SK-N-SH (cell line): ENCODE measurements around the gene SKIL. TPM values are rescaled to one million over a fixed set of nuclear protein-coding genes. Genes with fewer than 3 reads are reported as not detected.

ENCODE experiments used
- CTCF ChIA-PET: fragments of 300-600, 350-600 bp; formaldehyde crosslinking; extraction: SDS; loops from one replicate; lab custom pipeline; 2021; lab: Yijun Ruan, JAX
- POLR2A ChIA-PET: fragments of 350-600 bp; sonication (Branson Sonifier 250); formaldehyde crosslinking; extraction: SDS; loops from one replicate; lab custom pipeline; 2020; ENCODE audit warnings: antibody characterized with exemption, inconsistent platforms; lab: Yijun Ruan, JAX
- DNase-seq: peaks from one replicate; pipeline ENCODE4 v3.0.0; 2012
- H2AFZ ChIP-seq: fragments of 200-600 bp; sonication (generic); 2 replicates; pipeline ENCODE4 v1.8.1; 2016; ENCODE audit warnings: antibody characterized with exemption, mild to moderate bottlenecking, low read depth
- H3F3A ChIP-seq: fragments of 200-600 bp; sonication (generic); replicated peaks from 2 replicates; pipeline ENCODE3; 2016; ENCODE audit warnings: antibody characterized with exemption, mild to moderate bottlenecking; ENCODE audit not compliant: insufficient read depth
- H3K27ac ChIP-seq, 2 experiments: fragments of 200-500 bp in 1 of 2; fragments of 200-600 bp in 1 of 2; sonication (Bioruptor generic) in 1 of 2; sonication (generic), shearing (Covaris generic) in 1 of 2; 2 replicates each; pipeline versions ENCODE4 v1.5.1 to v1.6.1; 2014 to 2016; ENCODE audit warnings: low read depth in 2 of 2, inconsistent platforms in 1 of 2, low read length in 1 of 2, mild to moderate bottlenecking in 1 of 2, mixed read lengths in 1 of 2
- H3K27me3 ChIP-seq: fragments of 200-600 bp; sonication (generic), shearing (Covaris generic); 2 replicates; pipeline ENCODE4 v1.6.1; 2016; ENCODE audit warnings: mixed run types; ENCODE audit not compliant: insufficient read depth
- H3K36me3 ChIP-seq, 2 experiments: fragments of 200-500 bp in 1 of 2; fragments of 200-600 bp in 1 of 2; sonication (Bioruptor generic) in 1 of 2; sonication (generic) in 1 of 2; replicated peaks in 1 of 2; 2 replicates each; pipeline versions ENCODE3 to v1.5.1; 2014 to 2016; ENCODE audit warnings: low read length in 1 of 2, mild to moderate bottlenecking in 1 of 2; ENCODE audit not compliant: insufficient read depth in 2 of 2, control insufficient read depth in 1 of 2
- H3K4me1 ChIP-seq, 2 experiments: fragments of 200-500 bp in 1 of 2; fragments of 200-600 bp in 1 of 2; sonication (Bioruptor generic) in 1 of 2; sonication (generic), shearing (Covaris generic) in 1 of 2; 2 replicates each; pipeline versions ENCODE4 v1.5.1 to v1.6.1; 2014 to 2016; ENCODE audit warnings: low read depth in 1 of 2, low read length in 1 of 2, mixed run types in 1 of 2; ENCODE audit not compliant: insufficient read depth in 2 of 2, control insufficient read depth in 1 of 2
- H3K4me2 ChIP-seq: fragments of 200-600 bp; sonication (generic), shearing (Covaris generic); 2 replicates; pipeline ENCODE4 v1.6.1; 2017; ENCODE audit warnings: mixed run types
- H3K4me3 ChIP-seq, 2 experiments: fragments of 200-500 bp in 1 of 2; fragments of 200-600 bp in 1 of 2; sonication (Bioruptor generic) in 1 of 2; sonication (generic), shearing (Covaris generic) in 1 of 2; 2 replicates each; pipeline versions ENCODE4 v1.5.1 to v1.8.1; 2014 to 2016; ENCODE audit warnings: low read depth in 2 of 2, inconsistent platforms in 1 of 2, low read length in 1 of 2, mild to moderate bottlenecking in 1 of 2, mixed read lengths in 1 of 2, moderate library complexity in 1 of 2
- H3K79me2 ChIP-seq: fragments of 200-600 bp; sonication (generic); 2 replicates; pipeline ENCODE4 v1.8.1; 2017; ENCODE audit warnings: mild to moderate bottlenecking; ENCODE audit not compliant: insufficient read depth
- H3K9ac ChIP-seq: fragments of 200-600 bp; sonication (generic); 2 replicates; pipeline ENCODE4 v1.6.1; 2017; ENCODE audit warnings: mixed run types
- H3K9me2 ChIP-seq: fragments of 200-600 bp; sonication (generic); 2 replicates; pipeline ENCODE4 v1.6.1; 2017; ENCODE audit warnings: mixed run types
- H3K9me3 ChIP-seq: fragments of 200-600 bp; sonication (generic); 2 replicates; pipeline ENCODE4 v1.6.1; 2017; ENCODE audit warnings: mixed run types, mild to moderate bottlenecking, moderate library complexity
- H4K20me1 ChIP-seq: fragments of 200-600 bp; sonication (generic); 2 replicates; pipeline ENCODE4 v1.6.1; 2017; ENCODE audit warnings: mild to moderate bottlenecking, mixed run types; ENCODE audit not compliant: insufficient read depth
- CHD2 ChIP-seq: fragments of 150-350 bp; IDR thresholded peaks from 2 replicates; pipeline ENCODE4 v1.6.1; 2018; ENCODE audit warnings: low read length; ENCODE audit not compliant: partially characterized antibody
- EP300 ChIP-seq, 2 experiments: IDR thresholded peaks; 2 replicates each; pipeline versions ENCODE4 v1.4.0 to v1.6.1; 2012; ENCODE audit warnings: borderline replicate concordance in 1 of 2, low read depth in 1 of 2, low read length in 1 of 2
- FOSL2 ChIP-seq: IDR thresholded peaks from 2 replicates; pipeline ENCODE4 v1.4.0; 2012; ENCODE audit warnings: low read depth, mild to moderate bottlenecking, moderate library complexity, borderline replicate concordance
- FOXJ3 ChIP-seq: sonication (generic); formaldehyde crosslinking; IDR thresholded peaks from 2 replicates; pipeline ENCODE4 v1.5.1; 2020; ENCODE audit warnings: mild to moderate bottlenecking, missing genetic modification reagents
- FOXM1 ChIP-seq: IDR thresholded peaks from 2 replicates; pipeline ENCODE4 v1.4.0; 2012; ENCODE audit warnings: low read depth, mild to moderate bottlenecking
- GABPA ChIP-seq: IDR thresholded peaks from 2 replicates; pipeline ENCODE4 v1.4.0; 2012; ENCODE audit warnings: low read depth, mild to moderate bottlenecking
- MEF2A ChIP-seq: IDR thresholded peaks from 2 replicates; pipeline ENCODE4 v1.4.0; 2012; ENCODE audit warnings: low read depth, borderline replicate concordance
- RFX5 ChIP-seq: IDR thresholded peaks from 2 replicates; pipeline ENCODE4 v1.6.1; 2012; ENCODE audit warnings: mild to moderate bottlenecking, improper control_type of control experiment, low read length
- TCF12 ChIP-seq: IDR thresholded peaks from 2 replicates; pipeline ENCODE4 v1.4.0; 2012
- TEAD4 ChIP-seq: IDR thresholded peaks from 2 replicates; pipeline ENCODE4 v1.4.0; 2012; ENCODE audit warnings: mild to moderate bottlenecking, borderline replicate concordance; ENCODE audit not compliant: insufficient read depth
- YY1 ChIP-seq: IDR thresholded peaks from 2 replicates; pipeline ENCODE4 v1.4.0; 2012; ENCODE audit warnings: low read depth, mild to moderate bottlenecking
- WGBS: methylation state at CpG from one replicate; pipeline ENCODE4 v1.1.6; 2017; ENCODE audit warnings: low lambda C conversion rate; 5-methylcytosine and 5-hydroxymethylcytosine counted together
- polyA plus RNA-seq, 3 experiments: library from polyadenylated mRNA; depleted of rRNA; stranded (reverse); fragments of >200 nt; gene quantifications; 2 replicates each; pipeline ENCODE4 v1.2.3, GENCODE V29; 2012
- TF ChIP-seq, protein P1 (sequence below): fragments of 200-600 bp; sonication (generic); IDR thresholded peaks from 2 replicates; pipeline ENCODE4 v1.6.1; 2017; ENCODE audit warnings: antibody characterized with exemption, mild to moderate bottlenecking, moderate library complexity
- TF ChIP-seq, protein P2 (sequence below): fragments of 150-350 bp; IDR thresholded peaks from 2 replicates; pipeline ENCODE4 v1.6.1; 2016; ENCODE audit warnings: mild to moderate bottlenecking, low read depth, low read length
- TF ChIP-seq, protein P3 (sequence below): IDR thresholded peaks from 2 replicates; pipeline ENCODE4 v1.4.0; 2012; ENCODE audit warnings: low read depth, borderline replicate concordance
- TF ChIP-seq, protein P4 (sequence below): IDR thresholded peaks from 2 replicates; pipeline ENCODE4; 2012

The SKIL gene
- polyA plus RNA-seq, 1 of the 3 experiments (the other 2 are of a cell fraction) = 3.9 TPM

DNA sequence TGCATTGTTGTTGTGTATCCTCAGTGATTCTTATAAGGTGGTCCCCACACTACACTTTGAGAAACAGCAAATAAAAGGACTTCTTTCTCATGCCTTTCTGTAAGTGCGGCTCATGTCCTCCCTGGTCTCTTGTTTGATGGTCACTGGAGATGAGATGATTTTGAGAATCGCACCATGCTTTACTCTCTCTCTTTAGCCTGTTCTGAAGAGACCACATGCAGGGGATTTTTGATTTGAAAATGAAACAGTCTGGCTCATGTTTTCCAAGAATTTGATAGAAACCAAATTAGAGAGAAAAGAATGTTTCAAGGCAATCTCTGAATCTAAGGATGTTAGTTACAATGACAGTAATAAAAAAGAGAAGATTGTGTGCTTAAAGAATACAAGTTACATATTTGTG is 79.2 kb downstream of the SKIL start:
- no peaks in the 10 kb centered on the region for H3K36me3 ChIP-seq
- H3K27ac ChIP-seq = no peak overlapping the region
- no peak for DNase-seq
- 98% methylated on average over 2 of the region's 2 CpGs for WGBS
- CTCF ChIA-PET = no interaction called here
- POLR2A ChIA-PET = no interaction called here
- H3K27me3 ChIP-seq = no peaks in the 10 kb centered on the region
- H3K9ac ChIP-seq = no peak overlapping the region
- TF ChIP-seq, protein P1, sequence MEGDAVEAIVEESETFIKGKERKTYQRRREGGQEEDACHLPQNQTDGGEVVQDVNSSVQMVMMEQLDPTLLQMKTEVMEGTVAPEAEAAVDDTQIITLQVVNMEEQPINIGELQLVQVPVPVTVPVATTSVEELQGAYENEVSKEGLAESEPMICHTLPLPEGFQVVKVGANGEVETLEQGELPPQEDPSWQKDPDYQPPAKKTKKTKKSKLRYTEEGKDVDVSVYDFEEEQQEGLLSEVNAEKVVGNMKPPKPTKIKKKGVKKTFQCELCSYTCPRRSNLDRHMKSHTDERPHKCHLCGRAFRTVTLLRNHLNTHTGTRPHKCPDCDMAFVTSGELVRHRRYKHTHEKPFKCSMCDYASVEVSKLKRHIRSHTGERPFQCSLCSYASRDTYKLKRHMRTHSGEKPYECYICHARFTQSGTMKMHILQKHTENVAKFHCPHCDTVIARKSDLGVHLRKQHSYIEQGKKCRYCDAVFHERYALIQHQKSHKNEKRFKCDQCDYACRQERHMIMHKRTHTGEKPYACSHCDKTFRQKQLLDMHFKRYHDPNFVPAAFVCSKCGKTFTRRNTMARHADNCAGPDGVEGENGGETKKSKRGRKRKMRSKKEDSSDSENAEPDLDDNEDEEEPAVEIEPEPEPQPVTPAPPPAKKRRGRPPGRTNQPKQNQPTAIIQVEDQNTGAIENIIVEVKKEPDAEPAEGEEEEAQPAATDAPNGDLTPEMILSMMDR = no peak
- TF ChIP-seq CHD2 (no peak), YY1 (no peak), TEAD4 (no peak), FOXJ3 (CRISPR knock-in tag) (no peak), FOSL2 (no peak), TCF12 (no peak), FOXM1 (no peak), GABPA (no peak), RFX5 (no peak), MEF2A (no peak), EP300 (IDR thresholded peaks at IDR 0.05; ENCODE audit: borderline replicate concordance in 1 of 2, low read depth in 1 of 2, low read length in 1 of 2) (no peak)
- TF ChIP-seq, protein P2, sequence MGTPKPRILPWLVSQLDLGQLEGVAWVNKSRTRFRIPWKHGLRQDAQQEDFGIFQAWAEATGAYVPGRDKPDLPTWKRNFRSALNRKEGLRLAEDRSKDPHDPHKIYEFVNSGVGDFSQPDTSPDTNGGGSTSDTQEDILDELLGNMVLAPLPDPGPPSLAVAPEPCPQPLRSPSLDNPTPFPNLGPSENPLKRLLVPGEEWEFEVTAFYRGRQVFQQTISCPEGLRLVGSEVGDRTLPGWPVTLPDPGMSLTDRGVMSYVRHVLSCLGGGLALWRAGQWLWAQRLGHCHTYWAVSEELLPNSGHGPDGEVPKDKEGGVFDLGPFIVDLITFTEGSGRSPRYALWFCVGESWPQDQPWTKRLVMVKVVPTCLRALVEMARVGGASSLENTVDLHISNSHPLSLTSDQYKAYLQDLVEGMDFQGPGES = no peak
- TF ChIP-seq, protein P3, sequence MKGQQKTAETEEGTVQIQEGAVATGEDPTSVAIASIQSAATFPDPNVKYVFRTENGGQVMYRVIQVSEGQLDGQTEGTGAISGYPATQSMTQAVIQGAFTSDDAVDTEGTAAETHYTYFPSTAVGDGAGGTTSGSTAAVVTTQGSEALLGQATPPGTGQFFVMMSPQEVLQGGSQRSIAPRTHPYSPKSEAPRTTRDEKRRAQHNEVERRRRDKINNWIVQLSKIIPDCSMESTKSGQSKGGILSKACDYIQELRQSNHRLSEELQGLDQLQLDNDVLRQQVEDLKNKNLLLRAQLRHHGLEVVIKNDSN = no peak
- TF ChIP-seq, protein P4, sequence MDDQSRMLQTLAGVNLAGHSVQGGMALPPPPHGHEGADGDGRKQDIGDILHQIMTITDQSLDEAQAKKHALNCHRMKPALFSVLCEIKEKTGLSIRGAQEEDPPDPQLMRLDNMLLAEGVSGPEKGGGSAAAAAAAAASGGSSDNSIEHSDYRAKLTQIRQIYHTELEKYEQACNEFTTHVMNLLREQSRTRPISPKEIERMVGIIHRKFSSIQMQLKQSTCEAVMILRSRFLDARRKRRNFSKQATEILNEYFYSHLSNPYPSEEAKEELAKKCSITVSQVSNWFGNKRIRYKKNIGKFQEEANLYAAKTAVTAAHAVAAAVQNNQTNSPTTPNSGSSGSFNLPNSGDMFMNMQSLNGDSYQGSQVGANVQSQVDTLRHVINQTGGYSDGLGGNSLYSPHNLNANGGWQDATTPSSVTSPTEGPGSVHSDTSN = no peak
- H3K79me2 ChIP-seq = no peaks in the 10 kb centered on the region
- H3K9me3 ChIP-seq = no peaks in the 10 kb centered on the region
- no peaks in the 10 kb centered on the region for H3K9me2 ChIP-seq
- no peak overlapping the region for H2AFZ ChIP-seq
- no peak overlapping the region for H3K4me3 ChIP-seq
- H3K4me1 ChIP-seq = no peaks in the 10 kb centered on the region; a peak in 1 of 4 replicates
- no peaks in the 10 kb centered on the region for H4K20me1 ChIP-seq
- H3K4me2 ChIP-seq = no peak overlapping the region
- H3F3A ChIP-seq = peaks cover 3% of the 10 kb centered on the region
